LNCAP (cell line): ENCODE measurements around the gene NLGN1.

Experiments
- TF ChIP-seq, protein P1 (sequence below): fragments of 450-650 bp; IDR thresholded peaks from 2 replicates; pipeline ENCODE4 v1.5.1; 2017; ENCODE audit warnings: mild to moderate bottlenecking

NLGN1 gene

DNA sequence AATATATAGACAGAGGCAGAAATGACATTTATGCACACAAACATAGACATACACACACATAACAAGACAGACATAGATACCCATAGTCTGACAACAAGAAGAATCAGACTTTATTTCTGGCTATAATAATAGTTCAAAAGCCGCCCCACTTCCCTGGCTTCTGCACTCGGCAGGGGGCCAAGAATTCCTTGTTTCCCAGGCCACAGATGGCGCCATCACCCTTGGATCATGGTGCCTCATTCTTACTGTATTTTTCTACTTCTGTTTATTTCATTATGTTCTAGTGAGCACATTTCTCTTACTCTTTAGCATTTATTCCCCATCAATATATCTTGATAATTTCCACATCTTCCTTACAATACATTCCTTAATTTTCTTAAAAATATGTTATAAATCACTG is 387.5 kb downstream of the NLGN1 start:
- TF ChIP-seq, protein P1, sequence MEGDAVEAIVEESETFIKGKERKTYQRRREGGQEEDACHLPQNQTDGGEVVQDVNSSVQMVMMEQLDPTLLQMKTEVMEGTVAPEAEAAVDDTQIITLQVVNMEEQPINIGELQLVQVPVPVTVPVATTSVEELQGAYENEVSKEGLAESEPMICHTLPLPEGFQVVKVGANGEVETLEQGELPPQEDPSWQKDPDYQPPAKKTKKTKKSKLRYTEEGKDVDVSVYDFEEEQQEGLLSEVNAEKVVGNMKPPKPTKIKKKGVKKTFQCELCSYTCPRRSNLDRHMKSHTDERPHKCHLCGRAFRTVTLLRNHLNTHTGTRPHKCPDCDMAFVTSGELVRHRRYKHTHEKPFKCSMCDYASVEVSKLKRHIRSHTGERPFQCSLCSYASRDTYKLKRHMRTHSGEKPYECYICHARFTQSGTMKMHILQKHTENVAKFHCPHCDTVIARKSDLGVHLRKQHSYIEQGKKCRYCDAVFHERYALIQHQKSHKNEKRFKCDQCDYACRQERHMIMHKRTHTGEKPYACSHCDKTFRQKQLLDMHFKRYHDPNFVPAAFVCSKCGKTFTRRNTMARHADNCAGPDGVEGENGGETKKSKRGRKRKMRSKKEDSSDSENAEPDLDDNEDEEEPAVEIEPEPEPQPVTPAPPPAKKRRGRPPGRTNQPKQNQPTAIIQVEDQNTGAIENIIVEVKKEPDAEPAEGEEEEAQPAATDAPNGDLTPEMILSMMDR, result peak; percentile 28; the same call in 1 of the 2 replicates

DNA sequence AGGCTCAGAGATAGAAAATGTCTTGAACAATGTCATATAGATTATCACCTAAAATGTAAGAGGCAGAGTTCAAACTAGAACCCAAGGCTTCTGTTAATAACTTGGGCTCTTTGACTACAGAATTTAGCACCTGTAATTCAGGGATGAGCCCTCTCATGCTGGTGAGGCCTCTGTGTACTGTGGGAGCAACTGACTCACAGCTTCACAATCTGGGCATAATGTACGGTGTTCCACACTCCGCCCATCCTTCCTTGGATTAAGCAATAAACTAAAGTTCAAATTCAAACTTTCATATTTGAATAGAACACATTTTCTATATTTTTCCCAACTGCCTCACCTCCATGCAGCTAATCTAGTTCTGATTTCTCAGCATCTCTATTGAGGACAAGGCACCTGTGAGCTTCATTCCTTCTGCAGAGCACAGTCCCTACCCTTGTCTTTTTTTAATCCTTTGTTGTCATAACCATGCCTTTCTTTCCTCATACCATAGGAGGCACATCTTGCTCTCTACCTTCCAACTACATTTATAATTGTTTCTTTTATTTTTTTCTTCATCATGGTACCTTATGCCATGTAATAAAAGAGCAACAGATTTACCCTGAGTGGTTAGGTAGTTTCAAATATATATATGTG is 392.1 kb downstream of the NLGN1 start:
- TF ChIP-seq, protein P1, result no peak

DNA sequence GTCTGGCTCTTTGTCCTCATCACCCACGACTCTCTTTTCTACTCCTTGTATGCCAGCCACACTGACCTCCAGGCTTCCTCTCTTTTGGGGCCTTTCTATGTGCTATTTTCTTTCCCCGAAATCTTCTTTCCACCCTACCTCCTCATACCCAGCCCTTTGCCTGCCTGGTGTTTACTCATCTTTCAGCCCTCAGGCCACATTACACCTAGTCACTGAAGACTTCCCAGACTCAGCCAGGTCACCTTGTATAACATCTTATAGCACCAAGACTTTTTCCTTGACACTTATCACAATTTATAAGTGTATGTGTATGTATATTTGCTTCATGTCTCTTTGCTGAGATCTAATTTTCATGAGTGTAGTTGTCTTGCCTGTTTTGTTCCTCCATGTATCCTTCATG is 396.4 kb downstream of the NLGN1 start:
- TF ChIP-seq, protein P1, result no peak

DNA sequence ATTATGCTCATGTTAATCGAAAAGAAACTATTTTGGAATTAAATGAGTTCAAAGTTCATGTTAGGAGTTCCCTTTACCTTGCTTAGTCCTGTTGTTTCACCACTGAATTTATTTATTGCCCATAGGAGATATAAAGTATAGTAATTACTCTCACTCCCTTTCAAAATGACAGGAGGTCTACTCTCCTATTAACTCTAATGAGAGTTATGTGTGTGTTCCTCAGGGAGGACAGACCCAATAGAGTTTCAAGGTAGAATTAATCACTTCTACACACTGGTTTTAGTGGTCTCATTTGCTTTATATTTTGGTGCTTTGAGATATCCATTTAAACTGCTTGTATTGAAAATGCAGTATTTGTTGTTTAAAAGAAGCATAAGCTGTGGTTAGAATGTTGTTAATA is 398.9 kb downstream of the NLGN1 start:
- TF ChIP-seq, protein P1, result no peak

DNA sequence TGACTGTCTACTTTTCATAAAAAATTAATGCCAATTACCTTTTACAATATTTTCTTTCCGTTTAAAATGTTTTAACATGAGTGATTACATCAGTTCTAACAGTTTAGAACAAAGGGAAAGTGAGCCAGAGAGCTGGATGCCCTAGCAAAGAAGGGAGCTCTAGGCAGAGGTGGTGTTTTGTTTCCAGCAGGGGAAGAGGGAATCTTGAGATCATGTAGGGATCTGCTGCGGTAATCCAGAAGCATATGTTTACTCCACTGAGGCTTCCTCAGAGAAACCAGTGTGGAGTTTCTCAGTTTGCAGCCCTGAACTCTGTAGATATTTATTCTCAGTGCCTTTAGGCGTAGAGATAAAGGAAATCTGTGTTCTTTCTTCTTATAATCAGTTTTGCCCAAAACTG is 399.3 kb downstream of the NLGN1 start:
- TF ChIP-seq, protein P1, result no peak

DNA sequence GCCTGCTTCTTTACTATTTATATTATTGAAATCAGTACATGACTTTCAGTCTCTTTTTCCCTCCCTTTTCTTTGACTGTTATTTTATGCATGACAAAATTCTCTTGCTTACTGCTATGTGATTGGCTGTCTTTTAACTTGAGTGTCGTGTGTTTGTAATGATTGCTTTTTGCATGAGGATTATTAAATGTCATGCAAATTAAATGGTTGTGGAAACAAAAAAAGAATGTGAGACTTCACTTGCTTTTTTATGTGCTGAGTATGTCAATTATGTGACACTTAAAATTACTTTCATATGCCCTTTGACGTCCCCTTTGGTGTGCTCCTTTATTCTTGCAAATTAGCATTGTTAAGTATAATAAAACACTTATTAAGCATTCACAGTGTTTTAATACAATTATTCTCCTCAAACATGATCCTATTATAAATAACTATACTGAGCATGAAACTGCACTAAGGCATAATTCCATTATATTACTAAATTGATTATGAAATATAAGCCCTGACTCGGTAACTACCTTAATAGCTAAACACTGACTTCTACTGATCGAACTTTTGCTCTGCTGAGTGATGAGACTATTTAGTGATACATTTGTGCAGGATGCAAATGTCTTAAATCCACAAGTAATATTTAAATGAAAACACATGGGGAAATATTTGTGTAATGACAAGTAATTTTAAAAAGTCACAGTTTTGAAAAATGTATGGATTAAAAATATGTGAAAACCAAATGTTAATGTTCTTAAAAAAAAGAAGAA is 401.7 kb downstream of the NLGN1 start:
- TF ChIP-seq, protein P1, result no peak

DNA sequence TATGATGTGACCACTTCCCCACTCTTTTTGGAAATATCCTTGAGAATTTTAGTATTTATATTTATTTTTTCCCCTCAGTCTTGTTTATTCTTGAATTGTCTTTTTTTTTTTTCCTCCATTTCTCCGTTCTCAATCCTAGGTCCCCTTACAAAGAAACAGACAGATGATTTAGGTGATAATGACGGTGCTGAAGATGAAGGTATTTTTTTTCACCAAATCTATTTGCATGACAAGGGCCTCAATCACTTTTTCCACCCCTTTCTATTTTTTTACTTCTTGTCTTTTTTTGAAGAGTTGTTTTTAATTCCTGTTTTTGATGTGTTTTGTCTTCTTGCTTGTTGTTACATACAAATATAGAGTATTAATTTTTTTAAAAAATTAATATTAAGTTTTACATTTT is 402.6 kb downstream of the NLGN1 start:
- TF ChIP-seq, protein P1, result no peak
